ENCODE results near the gene BCAS4. TPM values are rescaled to one million over a fixed set of nuclear protein-coding genes. Genes with fewer than 3 reads are reported as not detected.

The BCAS4 gene
- total RNA-seq, 4 donors from 2014 or later, result 0.66 to 91.6 (median 1.9) TPM

DNA sequence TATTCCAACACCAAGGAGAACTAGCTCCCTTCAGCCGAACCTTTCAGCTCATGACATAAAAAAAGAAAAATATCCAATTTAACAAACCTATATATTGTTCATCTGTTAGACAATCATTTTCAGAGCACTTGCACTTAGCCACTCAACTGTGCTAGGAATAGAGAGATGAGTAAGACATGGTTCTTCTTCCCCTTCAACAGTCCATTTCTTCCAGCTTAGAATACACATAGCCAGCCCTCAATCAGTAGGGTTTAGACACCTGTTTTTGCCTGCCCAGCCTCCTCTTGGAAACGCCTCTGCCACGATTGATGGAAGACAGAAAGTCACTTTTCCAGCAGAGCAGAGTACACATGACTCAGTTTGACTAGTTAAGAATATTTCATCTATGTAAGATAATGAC, 114.6 kb downstream of the BCAS4 start:
- H3K4me1 ChIP-seq, result peaks cover 0 to 11% (median 5%) of the 10 kb centered on the region in 4 donors
- no peaks in the 10 kb centered on the region for H3K27me3 ChIP-seq
- no peak overlapping the region for H3K4me3 ChIP-seq
- TF ChIP-seq POLR2A (IDR thresholded peaks at IDR 0.05) (no peak), CTCF (IDR thresholded peaks at IDR 0.05) (no peak)
- H3K9me3 ChIP-seq, result no peaks in the 10 kb centered on the region
- peaks cover 0 to 8% (median 0%) of the 10 kb centered on the region in 3 donors for H3K36me3 ChIP-seq
- no peak for DNase-seq
- no peak overlapping the region for H3K27ac ChIP-seq

- no peaks in the 10 kb centered on the region for H3K27me3 ChIP-seq
- peaks cover 0 to 9% (median 0%) of the 10 kb centered on the region in 3 donors for H3K36me3 ChIP-seq
- H3K4me1 ChIP-seq, result peaks cover 0 to 24% (median 3%) of the 10 kb centered on the region in 4 donors
- no peak for DNase-seq
- no peak overlapping the region for H3K27ac ChIP-seq
- no peak overlapping the region for H3K4me3 ChIP-seq
- H3K9me3 ChIP-seq, result no peaks in the 10 kb centered on the region
- no peak for TF ChIP-seq CTCF (IDR thresholded peaks at IDR 0.05)
- TF ChIP-seq POLR2A (IDR thresholded peaks at IDR 0.05), result no peak
These were observed 116.2 kb downstream of the BCAS4 start for GRCh38 chr20:50911030-50911429.

DNA sequence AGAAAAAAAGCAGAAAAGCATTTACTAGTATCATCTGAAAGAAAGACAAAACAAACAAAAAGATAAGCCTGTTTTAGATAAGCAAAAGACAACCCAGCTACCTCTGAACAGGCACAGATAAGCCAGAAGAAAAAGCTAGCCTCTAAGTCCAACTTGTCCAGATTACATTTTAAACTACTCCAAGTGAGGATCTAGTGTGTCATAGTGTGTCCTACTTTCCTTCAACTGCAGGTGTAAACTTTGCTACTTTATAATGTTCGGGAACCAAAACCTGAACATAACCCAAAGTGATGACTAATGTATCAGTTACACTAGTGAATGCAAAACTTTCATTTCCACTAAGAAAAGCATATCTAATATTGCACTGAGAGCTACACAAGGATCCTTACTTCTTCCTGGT, 116.9 kb downstream of the BCAS4 start:
- TF ChIP-seq POLR2A (IDR thresholded peaks at IDR 0.05), result no peak
- TF ChIP-seq CTCF (IDR thresholded peaks at IDR 0.05), result no peak
- no peak for DNase-seq
- H3K36me3 ChIP-seq, result peaks cover 0 to 9% (median 0%) of the 10 kb centered on the region in 3 donors
- no peaks in the 10 kb centered on the region for H3K27me3 ChIP-seq
- H3K4me1 ChIP-seq, result peaks cover 0 to 31% (median 5%) of the 10 kb centered on the region in 4 donors
- H3K9me3 ChIP-seq, result no peaks in the 10 kb centered on the region
- H3K27ac ChIP-seq, result no peak overlapping the region
- H3K4me3 ChIP-seq, result no peak overlapping the region

DNA sequence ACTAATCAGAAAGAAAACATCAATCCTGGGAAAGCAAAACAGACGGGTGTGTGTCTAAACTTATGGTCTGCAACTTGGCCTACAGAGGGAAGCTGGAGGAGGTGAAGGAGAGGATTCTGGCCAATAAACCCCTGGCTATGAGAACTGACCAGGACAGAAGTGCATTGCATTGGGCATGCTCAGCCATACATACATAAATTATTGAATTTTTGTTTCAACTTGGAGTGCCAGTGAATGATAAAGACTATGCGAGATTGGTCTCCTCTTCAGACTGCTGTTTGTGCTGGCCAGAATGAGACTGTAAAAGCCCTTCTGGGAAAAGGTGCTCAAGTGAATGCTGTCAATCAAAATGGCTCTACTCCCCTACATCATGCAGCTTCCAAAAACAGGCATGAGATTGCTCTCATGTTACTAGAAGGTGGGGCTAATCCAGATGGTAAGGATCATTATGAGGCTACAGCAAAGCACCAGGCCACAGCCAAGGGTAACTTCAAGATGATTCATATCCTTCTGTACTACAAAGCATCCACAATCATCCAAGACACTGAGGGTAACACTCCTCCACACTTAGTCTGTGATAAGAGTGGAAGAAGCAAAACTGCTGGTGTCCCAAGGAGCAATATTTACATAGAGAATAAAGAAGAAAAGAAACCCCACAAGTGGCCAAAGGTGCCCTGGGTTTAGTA, 119.0 kb downstream of the BCAS4 start:
- Histone ChIP-seq H3K36me3 (peaks cover 0 to 9% (median 0%) of the 10 kb centered on the region in 3 donors), H3K9me3 (no peaks in the 10 kb centered on the region), H3K27me3 (no peaks in the 10 kb centered on the region), H3K4me3 (no peak overlapping the region), H3K4me1 (peaks cover 0 to 38% (median 9%) of the 10 kb centered on the region in 4 donors), H3K27ac (peak overlapping the region in 1 of 4 donors; percentile 23)
- DNase-seq, result no peak
- TF ChIP-seq POLR2A (IDR thresholded peaks at IDR 0.05) (no peak), CTCF (IDR thresholded peaks at IDR 0.05) (no peak)

- Histone ChIP-seq H3K36me3 (peaks cover 0 to 9% (median 0%) of the 10 kb centered on the region in 3 donors), H3K9me3 (no peaks in the 10 kb centered on the region), H3K4me1 (peaks cover 0 to 51% (median 7%) of the 10 kb centered on the region in 4 donors), H3K27ac (no peak overlapping the region), H3K27me3 (no peaks in the 10 kb centered on the region), H3K4me3 (no peak overlapping the region)
- DNase-seq, result no peak
- TF ChIP-seq CTCF (IDR thresholded peaks at IDR 0.05) (no peak), POLR2A (IDR thresholded peaks at IDR 0.05) (no peak)
These were observed 120.6 kb downstream of the BCAS4 start for GRCh38 chr20:50915424-50915823.
